ENCODE measurements around the gene NOL11.
"Not testable (repeated sequence)": the region's sequence is repeated elsewhere in the genome, so short reads cannot be mapped to it uniquely, and the experiment has no call there.

The NOL11 gene

GRCh38 chr17:67717624-67718324 is at the start of gene NOL11:
TSS of gene NOL11 (plus strand) at chr17:67717936. CDS start at chr17:67717948, 12 bp downstream.
- peak; percentile 99 for DNase-seq (ENCODE audit: low spot score)

DNA sequence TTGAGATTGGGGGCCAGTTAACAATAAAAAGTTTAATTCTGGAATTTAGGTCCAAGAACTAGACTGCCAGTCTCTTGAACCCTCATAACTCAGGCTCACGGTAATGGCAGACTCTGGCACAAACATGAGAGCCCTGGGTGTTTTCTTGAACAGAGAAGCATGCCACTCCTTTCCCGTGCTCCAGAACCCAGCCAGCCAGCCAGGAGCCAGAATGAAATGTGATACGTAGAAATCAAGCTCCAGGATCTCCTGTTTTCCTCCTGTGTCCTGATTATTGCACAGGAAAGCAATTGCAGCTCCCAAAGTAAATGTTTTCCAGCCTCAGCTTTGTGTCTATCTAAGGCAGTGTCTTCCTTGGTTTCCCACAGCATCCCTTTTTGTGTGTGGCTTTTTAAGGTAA is 46.2 kb upstream of the NOL11 start:
- DNase-seq (ENCODE audit: low spot score) = no peak

GRCh38 chr17:67672592-67673335 is 45.0 kb upstream of the NOL11 start:
- no peak for DNase-seq (ENCODE audit: low spot score)

GRCh38 chr17:67675481-67675880 is 42.3 kb upstream of the NOL11 start:
- DNase-seq (ENCODE audit: low spot score) = no peak

DNA sequence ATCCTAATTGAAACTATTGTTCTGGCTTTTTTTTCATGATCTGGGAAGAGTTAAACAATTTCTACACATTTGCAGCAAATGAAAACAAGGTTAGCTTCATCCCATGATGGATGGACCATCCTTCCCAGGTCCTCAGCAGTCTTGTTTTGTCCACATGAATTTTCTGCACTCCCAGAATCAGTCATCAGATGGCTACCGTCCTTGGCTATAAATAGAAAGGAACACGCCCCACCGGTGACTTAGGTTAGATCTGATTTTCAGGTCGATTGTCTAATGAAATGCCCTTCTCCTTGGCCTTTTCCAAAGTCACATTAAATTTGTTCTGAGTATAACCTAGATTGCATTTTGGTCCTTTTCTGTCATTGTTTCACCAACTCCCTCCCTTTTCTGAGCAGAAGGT is 41.4 kb upstream of the NOL11 start:
- DNase-seq (ENCODE audit: low spot score) = no peak

DNA sequence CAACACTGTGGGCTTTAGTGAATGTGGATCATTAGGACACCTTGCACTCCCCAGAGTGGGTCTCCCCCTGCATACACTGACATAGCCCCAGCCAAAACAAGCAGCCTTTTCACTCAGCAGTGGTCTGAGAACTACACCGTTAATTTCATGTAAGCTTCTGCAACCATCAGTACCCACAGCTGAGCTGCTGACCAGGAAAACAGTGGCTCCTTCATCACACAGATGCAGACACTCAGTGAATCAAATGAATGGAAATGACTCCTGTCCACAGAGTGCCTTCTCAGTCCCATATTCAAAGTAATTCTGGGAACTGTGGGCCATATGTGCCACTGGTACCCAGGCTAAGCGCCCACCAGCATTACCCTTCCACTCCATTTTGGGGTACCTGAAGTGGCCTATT is 39.3 kb upstream of the NOL11 start:
- DNase-seq (ENCODE audit: low spot score) = no peak

DNA sequence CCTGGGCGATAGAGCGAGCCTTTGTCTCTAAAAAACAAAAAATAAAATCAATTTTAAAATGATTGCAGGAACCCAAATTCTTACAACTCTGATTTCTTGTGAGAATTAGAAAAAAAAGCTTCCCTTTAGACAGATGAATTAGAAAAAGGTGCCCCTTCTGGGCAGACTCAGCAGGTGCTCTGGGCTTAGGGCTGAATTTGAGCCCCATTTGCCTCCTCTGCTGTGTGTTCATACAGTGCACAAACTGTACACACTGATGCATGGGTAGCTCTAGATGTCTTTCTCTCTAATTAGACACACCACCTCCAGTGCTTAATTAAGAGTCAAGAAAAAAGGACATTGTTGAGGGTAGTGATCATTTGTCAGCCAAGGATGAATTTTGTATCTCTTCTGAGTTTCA is 38.5 kb upstream of the NOL11 start:
- no peak for DNase-seq (ENCODE audit: low spot score)

- no peak for DNase-seq (ENCODE audit: low spot score)
Observed at GRCh38 chr17:67679721-67680120, 38.0 kb upstream of the NOL11 start.

DNA sequence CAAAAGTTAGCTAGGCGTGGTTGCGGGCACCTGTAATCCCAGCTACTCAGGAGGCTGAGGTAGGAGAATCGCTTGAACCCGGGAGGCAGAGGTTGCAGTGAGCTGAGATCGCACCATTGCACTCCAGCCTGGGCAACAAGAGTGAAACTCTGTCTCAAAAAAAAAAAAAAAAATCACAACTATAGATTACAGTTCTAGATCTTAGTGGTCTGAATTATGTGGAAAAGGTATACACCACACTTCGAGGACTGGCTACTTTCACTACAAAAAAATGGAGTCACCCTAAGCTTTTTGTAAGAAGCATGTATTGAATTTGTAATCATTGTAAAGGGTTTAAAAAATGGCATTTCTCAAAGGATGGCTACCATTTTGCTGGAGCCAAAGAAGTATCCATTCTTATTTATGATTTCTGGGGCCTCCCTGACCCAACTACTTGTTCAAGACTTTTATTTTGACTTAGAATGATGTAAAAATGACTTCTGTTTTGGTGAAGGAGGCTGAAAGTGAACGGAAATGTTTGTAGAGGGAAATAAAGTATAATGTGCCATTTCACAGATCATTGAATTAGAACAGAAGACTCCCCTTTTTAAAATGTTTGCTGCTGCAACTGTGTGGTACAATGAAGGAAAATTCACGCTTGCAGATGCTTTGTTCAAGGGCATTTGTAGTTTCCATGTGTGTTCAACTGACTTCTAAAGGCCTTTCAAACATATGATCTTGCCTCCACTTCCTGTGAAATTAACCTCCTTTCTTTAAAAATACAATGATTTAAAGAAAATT is 37.1 kb upstream of the NOL11 start:
- no peak for DNase-seq (ENCODE audit: low spot score)

GRCh38 chr17:67682196-67682595 is 35.5 kb upstream of the NOL11 start:
- DNase-seq (ENCODE audit: low spot score) = no peak

DNA sequence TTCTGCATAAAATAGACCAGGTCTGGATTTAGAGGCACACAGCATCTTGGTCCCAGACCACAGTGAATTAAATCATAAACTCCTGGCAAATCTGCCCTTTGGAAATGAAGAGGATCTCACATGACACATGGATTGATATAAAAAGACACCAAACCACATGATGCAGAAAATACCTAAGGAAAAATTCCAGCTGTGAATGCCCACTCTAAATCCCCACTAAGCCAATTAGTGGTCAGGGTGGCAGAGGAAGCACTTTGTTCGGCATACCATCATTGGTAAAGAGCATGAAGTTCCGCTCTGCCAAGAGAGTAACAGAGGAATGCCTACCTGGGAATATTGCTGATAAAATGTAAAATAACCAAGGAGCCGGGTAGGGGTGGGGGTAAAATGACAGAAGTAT is 32.4 kb upstream of the NOL11 start:
- no peak for DNase-seq (ENCODE audit: low spot score)

GRCh38 chr17:67686241-67686640 is 31.5 kb upstream of the NOL11 start:
- no peak for DNase-seq (ENCODE audit: low spot score)

DNA sequence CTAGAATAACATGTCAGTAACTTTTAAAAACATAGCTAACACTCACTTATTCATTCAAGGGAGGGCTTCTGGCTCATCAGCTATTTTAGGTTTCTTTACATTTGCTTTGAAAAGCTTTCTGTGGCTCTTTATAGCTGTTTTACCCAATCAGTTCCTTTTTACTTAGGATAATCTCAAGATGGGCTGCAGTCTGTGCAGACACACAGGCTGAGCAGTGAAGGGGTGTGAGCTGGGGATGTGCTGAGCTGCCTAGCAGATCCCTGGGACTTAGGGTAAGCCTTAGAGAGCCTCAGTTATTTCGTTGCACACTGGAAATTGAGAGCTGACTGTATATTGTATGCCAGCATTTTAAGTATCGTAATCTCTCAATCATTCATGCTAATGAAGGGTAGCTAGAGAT is 30.2 kb upstream of the NOL11 start:
- no peak for DNase-seq (ENCODE audit: low spot score)

DNA sequence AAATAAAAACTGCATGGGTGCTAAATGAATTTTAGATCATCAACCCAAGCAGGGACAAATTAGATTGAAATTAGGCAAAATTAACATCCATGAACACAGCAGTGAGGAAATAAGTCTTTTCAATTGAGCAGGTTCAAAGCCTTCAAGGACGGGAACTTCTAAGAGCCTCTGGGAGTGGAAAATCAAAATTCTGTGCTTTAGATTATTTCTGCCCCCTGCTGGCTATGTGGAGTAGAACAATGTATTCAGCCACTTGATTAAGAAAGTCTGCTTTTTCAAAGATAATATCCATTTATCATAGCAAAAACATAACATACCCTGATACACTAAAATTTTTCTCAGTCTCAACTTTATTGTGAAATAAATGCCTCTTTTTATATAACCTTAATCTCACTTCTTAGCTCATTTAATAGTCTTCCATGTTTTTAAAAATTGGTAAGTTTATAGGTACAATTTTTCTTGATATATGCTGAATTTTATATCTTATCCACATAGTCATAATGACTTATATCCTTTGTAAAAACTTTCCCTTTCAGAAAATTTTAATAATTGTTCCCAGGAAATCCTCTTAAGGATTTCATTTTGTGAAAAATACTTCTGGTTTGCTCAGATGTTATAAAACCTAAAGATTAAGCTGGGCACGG is 28.1 kb upstream of the NOL11 start:
- peak; percentile 77 for DNase-seq (ENCODE audit: low spot score)

- no peak for DNase-seq (ENCODE audit: low spot score)
Observed at GRCh38 chr17:67693811-67694210, 23.9 kb upstream of the NOL11 start.

GRCh38 chr17:67696347-67696746 is 21.4 kb upstream of the NOL11 start:
- no peak for DNase-seq (ENCODE audit: low spot score)

GRCh38 chr17:67696853-67697498 is 20.8 kb upstream of the NOL11 start:
- no peak for DNase-seq (ENCODE audit: low spot score)

DNA sequence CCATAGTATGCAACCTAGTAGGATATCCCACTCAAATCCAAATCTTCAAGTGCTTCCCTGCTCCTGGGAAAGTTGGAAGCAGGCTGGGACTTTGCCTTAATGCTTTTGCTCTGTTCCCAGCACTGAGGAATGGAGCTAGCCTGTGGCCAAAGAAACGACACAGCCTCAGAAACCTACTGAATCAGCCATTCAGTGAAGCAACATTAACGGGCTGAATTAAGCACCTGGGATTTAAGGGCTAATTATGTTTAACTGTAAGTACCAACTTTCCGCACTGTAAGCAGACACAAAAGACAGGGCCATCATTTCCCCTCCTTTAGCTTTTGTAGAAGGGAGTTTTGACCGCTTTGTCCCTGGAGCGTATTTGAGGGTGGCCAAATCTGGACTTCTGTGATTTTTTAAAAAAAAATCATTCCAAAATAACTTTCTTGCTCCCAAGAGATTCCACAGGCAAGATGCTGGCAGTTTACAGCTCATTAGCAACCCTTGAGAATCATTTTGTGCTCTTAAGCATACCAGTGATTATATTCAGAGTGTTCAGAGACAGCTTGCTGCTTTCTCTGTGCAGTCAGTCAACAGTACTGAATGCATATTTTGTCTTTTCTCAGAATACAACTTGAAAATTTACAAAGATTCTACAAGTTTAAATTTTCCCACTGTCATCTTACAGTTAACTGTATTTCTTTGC is 17.6 kb upstream of the NOL11 start:
- DNase-seq (ENCODE audit: low spot score) = no peak

DNA sequence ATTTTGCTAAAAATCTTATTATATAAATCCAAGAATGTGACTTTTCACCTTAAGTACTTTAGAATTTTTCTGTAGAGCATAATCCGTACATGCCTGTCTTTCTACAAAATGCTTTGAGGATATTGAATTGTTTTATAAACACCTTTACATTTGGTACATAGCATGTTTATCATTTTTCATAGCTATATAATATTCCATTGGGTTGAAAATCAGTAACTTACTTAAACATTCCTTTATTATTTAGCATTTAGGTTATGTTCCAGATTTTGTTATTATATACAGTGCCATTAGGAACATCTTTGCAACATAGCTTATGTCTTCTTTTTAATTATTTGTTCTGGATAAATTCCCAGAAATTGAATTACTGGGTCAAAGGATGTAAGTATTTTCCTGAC is 17.0 kb upstream of the NOL11 start:
- no peak for DNase-seq (ENCODE audit: low spot score)

GRCh38 chr17:67702861-67703260 is 14.9 kb upstream of the NOL11 start:
- DNase-seq (ENCODE audit: low spot score) = not testable (repeated sequence)

DNA sequence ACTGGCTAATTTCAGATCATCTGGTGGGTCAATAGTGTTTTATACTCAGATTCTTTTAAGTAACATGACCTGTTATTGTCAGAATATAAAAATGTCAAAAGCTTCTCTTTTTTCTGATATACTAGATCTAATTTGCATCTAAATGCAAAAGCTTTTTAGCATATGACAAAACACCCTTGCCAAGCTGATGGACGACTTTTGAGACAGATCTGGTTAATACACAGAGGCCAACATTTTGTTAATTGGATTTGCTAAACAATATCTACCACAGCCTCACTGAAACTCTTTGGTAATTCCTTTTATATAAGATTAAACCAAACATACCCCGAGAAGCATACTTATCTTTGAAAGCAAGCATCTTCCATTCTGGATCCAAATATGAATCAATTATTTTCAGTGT is 10.3 kb upstream of the NOL11 start:
- DNase-seq (ENCODE audit: low spot score) = no peak

Measured in AG08395 (cell line).